ENCODE measurements around the gene CD4.

The CD4 gene

GRCh38 chr12:6840330-6840729, 51.0 kb downstream of the CD4 start:
- no peak overlapping the region for H3K27ac ChIP-seq
- no peak for DNase-seq (ENCODE audit: low read depth, low spot score)

GRCh38 chr12:6840761-6841515, 51.6 kb downstream of the CD4 start, which contains the start of gene GNB3:
TSS of gene GNB3 (plus strand) at chr12:6840925. CDS start at chr12:6841288, 363 bp downstream.
- no peak within 1 kb of the TSS for H3K27ac ChIP-seq
- DNase-seq (ENCODE audit: low read depth, low spot score) = no peak

DNA sequence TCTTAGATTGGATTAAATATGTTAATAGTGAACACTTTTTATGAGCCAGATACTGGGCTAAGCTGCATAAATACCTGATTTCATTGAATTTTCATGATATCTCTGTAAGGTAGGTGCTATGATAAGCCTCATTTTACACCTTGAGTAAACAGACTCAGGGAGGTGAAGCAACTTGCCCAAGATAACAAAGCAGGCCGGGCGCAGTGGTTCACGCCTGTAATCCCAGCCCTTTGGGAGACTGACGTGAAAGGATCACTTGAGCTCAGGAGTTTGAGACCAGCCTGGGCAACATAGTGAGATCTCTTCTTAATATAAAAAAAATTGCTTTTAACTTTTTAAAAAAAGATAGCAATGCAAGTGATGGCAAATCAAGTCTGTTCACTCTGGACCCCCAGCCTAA, 52.7 kb downstream of the CD4 start:
- no peak for DNase-seq (ENCODE audit: low read depth, low spot score)
- no peak overlapping the region for H3K27ac ChIP-seq

DNA sequence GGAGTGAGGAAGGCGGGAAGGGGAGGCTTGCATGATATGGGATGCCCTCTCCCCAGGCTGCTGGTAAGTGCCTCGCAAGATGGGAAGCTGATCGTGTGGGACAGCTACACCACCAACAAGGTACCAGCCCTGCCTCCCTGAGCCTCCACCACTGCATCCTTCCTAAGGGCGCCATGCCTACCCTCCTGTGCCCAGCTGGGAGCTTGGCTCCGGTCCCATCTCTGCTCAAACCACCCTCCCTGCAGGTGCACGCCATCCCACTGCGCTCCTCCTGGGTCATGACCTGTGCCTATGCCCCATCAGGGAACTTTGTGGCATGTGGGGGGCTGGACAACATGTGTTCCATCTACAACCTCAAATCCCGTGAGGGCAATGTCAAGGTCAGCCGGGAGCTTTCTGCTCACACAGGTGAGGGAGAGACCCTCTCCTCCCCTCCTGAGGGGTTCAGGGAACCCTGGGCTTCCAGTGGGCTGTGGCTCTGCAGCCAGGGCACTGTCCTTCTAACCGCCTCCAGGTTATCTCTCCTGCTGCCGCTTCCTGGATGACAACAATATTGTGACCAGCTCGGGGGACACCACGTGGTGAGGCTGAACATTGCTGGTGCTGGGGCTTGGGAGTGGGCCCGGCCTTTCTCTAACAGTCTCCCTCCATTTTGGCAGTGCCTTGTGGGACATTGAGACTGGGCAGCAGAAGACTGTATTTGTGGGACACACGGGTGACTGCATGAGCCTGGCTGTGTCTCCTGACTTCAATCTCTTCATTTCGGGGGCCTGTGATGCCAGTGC, 54.0 kb downstream of the CD4 start:
- no peak overlapping the region for H3K27ac ChIP-seq

DNA sequence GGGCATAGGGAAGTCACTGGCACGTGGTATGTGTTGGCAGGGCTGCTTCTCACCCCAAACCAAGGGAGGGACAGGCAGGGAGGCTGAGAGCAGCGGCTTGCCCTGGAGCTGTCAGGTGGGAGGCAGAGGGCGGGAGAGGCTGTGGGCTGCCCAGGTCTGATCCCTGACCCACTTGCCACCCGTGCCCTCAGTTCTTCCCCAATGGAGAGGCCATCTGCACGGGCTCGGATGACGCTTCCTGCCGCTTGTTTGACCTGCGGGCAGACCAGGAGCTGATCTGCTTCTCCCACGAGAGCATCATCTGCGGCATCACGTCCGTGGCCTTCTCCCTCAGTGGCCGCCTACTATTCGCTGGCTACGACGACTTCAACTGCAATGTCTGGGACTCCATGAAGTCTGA, 56.1 kb downstream of the CD4 start:
- no peak overlapping the region for H3K27ac ChIP-seq
- DNase-seq (ENCODE audit: low read depth, low spot score) = no peak

More for the DNA sequence above, 54.0 kb downstream of the CD4 start:
- DNase-seq (ENCODE audit: low read depth, low spot score) = no peak

DNA sequence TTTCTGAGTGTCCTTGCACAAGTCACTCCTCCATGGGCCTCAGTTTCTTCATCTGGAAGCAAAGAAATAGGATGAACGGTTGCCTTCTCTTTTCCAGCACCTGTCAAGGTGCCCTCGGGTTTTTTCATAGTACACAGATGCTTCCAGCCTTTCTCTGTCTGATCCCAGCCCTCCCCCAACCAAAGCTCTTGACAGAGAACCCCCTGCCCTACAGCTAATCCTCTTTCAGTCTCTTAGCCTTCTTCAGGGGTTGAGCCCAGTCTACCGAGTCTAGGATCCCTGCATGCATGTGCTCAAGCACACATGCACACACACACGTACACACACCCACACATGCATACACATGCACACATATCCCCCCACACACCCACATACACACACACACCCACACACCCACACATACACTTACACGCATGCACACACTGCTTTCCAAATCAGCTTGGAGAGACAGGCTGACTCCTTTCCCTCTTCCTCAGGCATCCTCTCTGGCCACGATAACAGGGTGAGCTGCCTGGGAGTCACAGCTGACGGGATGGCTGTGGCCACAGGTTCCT, 57.1 kb downstream of the CD4 start:
- no peak overlapping the region for H3K27ac ChIP-seq
- DNase-seq (ENCODE audit: low read depth, low spot score) = no peak

GRCh38 chr12:6847676-6848075, 58.3 kb downstream of the CD4 start:
- H3K27ac ChIP-seq = no peak overlapping the region
- DNase-seq (ENCODE audit: low read depth, low spot score) = no peak

DNA sequence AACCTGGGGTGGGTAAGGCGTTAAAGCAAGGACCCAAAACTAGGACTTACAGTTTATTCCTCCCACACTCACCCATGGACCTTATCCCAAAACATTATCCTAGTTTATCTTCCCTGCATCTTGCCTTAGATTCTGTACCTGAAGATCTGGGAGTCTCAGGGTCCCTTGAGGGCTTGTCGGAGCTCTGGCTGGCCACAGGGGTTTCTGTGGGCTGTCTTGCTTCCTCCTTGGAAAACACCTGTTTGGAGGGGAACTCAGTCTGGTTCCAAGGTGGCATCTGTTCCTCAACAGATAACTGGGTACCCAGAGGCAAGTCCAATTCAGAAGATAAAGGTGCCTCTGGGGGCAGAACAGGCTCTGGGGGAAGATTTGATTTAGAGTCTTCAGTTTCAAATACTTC, 60.1 kb downstream of the CD4 start:
- DNase-seq (ENCODE audit: low read depth, low spot score) = no peak
- H3K27ac ChIP-seq = no peak overlapping the region

DNA sequence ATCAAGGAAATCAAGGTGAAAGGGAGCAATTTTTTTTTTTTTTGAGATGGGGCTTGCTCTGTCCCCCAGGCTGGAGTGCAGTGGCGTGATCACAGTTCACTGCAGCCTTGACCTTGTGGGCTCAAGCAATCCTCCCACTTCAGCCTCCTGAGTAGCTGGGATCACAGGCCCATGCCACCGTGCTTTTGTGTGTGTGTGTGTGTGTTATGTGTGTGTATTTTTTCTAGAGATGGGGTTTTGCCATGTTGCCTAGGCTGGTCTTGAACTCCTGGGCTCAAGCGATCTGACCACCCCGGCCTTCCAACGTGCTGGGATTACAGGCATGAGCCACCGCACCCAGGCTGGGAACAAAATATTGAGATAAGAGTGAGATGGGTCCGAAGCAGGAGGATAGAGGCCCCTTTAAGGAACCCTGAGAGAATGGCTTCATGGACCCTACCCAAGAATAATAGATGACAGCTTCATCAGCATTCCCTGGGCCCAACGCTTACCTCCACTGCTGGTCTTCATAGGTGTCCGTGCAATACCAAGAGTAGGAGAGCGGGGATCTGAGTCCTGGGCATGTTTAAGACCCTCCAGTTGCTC, 60.7 kb downstream of the CD4 start:
- no peak overlapping the region for H3K27ac ChIP-seq
- no peak for DNase-seq (ENCODE audit: low read depth, low spot score)

- no peak overlapping the region for H3K27ac ChIP-seq
- DNase-seq (ENCODE audit: low read depth, low spot score) = no peak
Observed at GRCh38 chr12:6850796-6851152, 61.4 kb downstream of the CD4 start.

DNA sequence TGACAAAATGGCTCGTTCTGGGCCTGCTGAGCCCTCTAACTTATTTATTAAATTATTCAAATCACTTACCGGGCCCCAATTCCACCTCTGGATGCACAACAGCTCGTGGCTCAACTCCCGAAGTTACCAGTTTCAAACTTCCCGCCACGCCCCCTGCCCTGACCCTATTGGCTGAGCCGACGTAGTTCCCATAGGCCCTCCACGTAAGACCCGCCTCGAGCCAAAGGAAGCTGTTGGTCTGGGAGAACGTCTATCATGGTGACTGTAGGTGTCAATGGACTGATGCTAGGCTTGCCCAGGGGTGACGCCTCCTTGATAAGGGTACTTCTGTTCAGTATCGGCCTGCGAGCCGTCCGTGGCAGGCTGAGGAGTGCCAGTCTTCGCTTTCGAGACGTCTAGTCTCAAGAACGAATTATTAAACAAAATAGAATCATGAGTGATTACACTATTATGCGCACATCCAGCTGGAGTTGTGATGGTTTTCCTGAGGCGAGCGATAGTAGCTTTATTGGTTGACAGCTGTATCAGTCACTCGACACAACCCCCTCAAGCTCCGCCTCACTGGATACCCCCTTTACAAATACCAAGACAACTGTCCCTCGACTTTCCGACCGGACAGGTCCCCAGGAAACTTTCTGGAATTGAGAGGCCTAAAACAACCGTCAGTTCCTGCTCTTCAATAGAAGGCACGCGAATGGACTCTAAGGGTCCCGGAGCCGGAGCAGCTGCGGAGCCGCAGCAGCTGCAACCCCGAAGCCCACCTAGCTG, 62.0 kb downstream of the CD4 start, which contains the start of gene CDCA3:
Gene CDCA3, minus strand, starts transcription at position 134 of the 768 bp plus-strand sequence. CDS start 334 bp downstream, outside the sequence.
- H3K27ac ChIP-seq = peak within 1 kb of the TSS; percentile 66
- peak; percentile 97 for DNase-seq (ENCODE audit: low read depth, low spot score)

- DNase-seq (ENCODE audit: low read depth, low spot score) = peak; percentile 99
- peak within 1 kb of the TSS; percentile 66 for H3K27ac ChIP-seq
Observed at GRCh38 chr12:6851921-6852650, 62.8 kb downstream of the CD4 start, which contains the start of gene USP5. TSS of gene USP5 (plus strand) at chr12:6852150. CDS start at chr12:6852180, 30 bp downstream.

DNA sequence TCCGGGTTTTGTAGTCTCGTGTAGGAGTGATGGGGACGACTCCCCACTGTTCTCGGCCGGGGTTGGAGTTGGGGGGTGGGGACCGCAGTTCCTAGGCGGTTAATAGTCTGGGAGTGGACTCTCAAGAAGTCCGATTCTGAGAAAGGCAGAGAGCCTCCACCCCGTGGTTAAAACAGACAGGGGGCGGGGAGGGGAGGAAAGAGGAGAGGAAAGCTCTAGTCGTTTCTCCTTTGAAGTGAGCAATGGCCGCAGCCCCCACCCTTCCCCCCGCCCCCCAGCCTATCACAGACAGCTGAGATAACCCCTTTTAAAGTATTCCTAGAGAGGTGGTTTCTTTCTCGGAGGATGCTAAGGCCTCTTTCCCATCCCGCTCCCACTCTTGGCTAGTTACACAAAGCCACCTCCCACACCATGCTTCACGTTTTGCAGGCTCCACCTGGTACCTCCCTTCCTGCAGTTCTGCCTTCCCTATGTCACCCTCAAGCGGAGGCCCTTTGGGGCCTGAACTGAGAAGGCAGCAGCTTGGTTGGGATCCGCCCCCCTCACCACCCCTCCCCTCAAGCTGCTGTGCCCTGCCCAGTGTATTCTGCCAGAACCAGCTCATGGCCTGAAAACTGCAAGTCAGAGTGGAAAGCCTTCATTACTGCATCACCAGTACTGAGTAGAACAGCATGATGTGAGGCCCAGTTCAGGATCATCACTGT, 63.5 kb downstream of the CD4 start:
- peak; percentile 62 for DNase-seq (ENCODE audit: low read depth, low spot score)
- peak overlapping the region; percentile 66 for H3K27ac ChIP-seq

DNA sequence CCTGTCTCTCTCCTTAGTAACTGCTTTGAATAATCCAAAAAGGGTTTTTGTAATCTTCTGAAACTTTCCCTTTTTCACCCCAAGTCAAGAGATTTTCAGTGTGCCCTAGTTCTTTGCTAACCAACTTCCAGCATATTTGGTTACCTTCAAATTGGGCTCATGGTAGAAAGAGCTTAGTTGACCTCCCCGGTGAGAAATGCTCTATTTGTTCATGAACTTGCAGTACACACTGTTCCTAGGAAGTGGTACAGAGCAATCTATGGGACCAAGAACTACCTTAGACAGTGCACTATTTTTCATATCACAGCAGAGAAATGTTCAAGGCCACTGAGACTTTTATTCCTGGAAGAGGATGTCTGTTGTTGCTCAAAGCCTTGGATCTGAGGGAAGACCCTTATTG, 64.3 kb downstream of the CD4 start:
- H3K27ac ChIP-seq = peak overlapping the region; percentile 66
- DNase-seq (ENCODE audit: low read depth, low spot score) = no peak

DNA sequence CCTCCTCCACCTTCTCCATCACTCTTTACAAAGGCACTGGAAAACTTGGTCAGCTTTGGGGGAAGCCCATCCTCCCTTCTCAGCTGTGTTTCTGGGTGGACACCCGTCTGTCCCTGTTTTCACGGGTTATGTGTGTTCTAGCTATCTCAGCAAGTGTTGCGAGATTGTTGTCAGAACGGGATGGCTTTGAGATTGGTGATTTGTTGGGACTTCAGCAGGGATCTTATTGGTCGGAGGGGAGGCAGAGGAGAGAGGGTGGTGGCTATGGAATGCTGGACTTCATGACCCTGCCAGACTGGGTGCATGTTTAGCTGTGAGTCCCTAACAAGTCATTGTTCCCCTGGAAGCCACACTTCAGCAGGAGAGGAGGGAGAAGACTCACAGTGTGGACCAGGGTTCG, 64.7 kb downstream of the CD4 start:
- DNase-seq (ENCODE audit: low read depth, low spot score) = no peak
- no peak overlapping the region for H3K27ac ChIP-seq

GRCh38 chr12:6855322-6855721, 66.0 kb downstream of the CD4 start:
- no peak overlapping the region for H3K27ac ChIP-seq
- no peak for DNase-seq (ENCODE audit: low read depth, low spot score)

DNA sequence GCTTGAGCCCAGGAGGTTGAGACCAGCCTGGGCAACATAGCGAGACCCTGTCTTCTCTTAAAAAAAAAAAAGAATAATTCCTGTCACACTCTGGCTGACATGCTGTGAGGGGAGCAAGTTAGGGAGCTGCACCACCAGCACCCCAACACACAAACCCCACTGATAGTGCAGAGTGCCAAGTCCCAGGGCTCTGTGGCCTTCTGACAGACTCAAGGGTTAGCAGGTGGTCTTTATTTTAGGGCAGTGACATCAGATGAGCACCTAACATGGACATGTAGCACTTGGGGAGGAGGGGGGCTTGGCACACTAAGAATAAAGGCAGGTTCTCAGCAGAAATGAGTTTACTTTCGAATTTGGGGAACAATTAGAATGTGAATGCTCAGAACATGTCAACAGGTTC, 69.5 kb downstream of the CD4 start:
- no peak for DNase-seq (ENCODE audit: low read depth, low spot score)
- H3K27ac ChIP-seq = no peak overlapping the region

DNA sequence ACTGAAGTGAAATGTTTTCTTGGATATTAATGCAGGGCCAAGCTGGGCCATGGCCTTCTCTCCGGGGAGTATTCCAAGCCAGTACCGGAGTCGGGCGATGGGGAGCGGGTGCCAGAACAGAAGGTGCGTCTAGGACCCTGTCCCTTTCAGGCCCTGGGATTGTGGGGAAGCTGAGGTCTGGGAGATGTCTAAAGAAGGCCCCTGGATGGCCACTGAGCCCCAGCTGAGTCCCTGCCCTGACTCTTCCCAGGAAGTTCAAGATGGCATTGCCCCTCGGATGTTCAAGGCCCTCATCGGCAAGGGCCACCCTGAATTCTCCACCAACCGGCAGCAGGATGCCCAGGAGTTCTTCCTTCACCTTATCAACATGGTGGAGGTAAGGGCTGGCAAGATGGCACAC, 70.8 kb downstream of the CD4 start:
- DNase-seq (ENCODE audit: low read depth, low spot score) = no peak
- H3K27ac ChIP-seq = no peak overlapping the region

DNA sequence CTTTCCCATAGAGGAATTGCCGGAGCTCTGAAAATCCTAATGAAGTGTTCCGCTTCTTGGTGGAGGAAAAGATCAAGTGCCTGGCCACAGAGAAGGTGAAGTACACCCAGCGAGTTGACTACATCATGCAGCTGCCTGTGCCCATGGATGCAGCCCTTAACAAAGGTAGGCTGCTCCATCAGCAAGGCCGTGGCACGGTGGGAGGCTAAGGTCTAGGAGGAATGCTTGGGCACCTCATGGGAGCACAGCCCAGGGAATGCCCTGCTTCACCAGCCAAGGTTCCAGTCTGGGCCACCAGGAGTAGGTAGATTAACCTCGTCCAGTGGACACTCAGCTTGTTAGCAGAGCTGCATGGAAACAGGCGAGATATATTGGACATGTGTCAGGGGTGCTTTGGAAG, 71.6 kb downstream of the CD4 start:
- no peak for DNase-seq (ENCODE audit: low read depth, low spot score)

More for the DNA sequence above, 71.6 kb downstream of the CD4 start:
- no peak overlapping the region for H3K27ac ChIP-seq
